H1 (cell line): ENCODE measurements around the gene ESYT1. TPM values are rescaled to one million over a fixed set of nuclear protein-coding genes. Genes with fewer than 3 reads are reported as not detected.

Experiments
- BACH1 ChIP-seq: IDR thresholded peaks from 2 replicates; pipeline ENCODE4 v1.6.1; 2012; ENCODE audit warnings: low read length, improper control_type of control experiment
- CBX8 ChIP-seq: fragments of 300-800, 300-1000 bp; sonication (generic); IDR thresholded peaks from 2 replicates; pipeline ENCODE4 v1.7.1; 2016; ENCODE audit warnings: low read depth, low read length, borderline replicate concordance
- CHD1 ChIP-seq: IDR thresholded peaks from 2 replicates; pipeline ENCODE4 v1.6.1; 2012; ENCODE audit warnings: low read depth, low read length, improper control_type of control experiment
- CHD2 ChIP-seq: IDR thresholded peaks from 2 replicates; pipeline ENCODE4 v1.6.1; 2012; ENCODE audit warnings: low read length, improper control_type of control experiment
- CTBP2 ChIP-seq: IDR thresholded peaks from 2 replicates; pipeline ENCODE4 v1.7.0; 2011; ENCODE audit warnings: borderline replicate concordance, mild to moderate bottlenecking, moderate library complexity, mixed read lengths, low read length; ENCODE audit not compliant: insufficient read depth, insufficient read length
- FOSL1 ChIP-seq: IDR thresholded peaks from 2 replicates; pipeline ENCODE4 v1.6.1; 2011; ENCODE audit warnings: mild to moderate bottlenecking, low read depth, low read length, moderate library complexity; ENCODE audit not compliant: insufficient read depth
- KDM4A ChIP-seq: IDR thresholded peaks from one replicate; pipeline ENCODE4 v1.7.1; 2012; ENCODE audit warnings: low read depth, mild to moderate bottlenecking, moderate library complexity, low read length, inconsistent platforms; ENCODE audit not compliant: severe bottlenecking
- RAD21 ChIP-seq, 2 experiments: IDR thresholded peaks in 1 of 2; conservative IDR thresholded peaks in 1 of 2; 2 replicates each; pipeline ENCODE4 v1.6.1; 2011; ENCODE audit warnings: low read depth in 2 of 2, low read length in 2 of 2, improper control_type of control experiment in 1 of 2, inconsistent platforms in 1 of 2, mild to moderate bottlenecking in 1 of 2, moderate library complexity in 1 of 2
- SIN3A ChIP-seq, 2 experiments: IDR thresholded peaks in 1 of 2; conservative IDR thresholded peaks in 1 of 2; 2 replicates each; pipeline ENCODE4 v1.6.1; 2011 to 2012; ENCODE audit warnings: low read length in 2 of 2, improper control_type of control experiment in 1 of 2, low read depth in 1 of 2, mild to moderate bottlenecking in 1 of 2
- SP2 ChIP-seq: IDR thresholded peaks from 2 replicates; pipeline ENCODE4 v1.6.1; 2012; ENCODE audit warnings: mild to moderate bottlenecking, low read length, inconsistent platforms
- TBP ChIP-seq: IDR thresholded peaks from 2 replicates; pipeline ENCODE4 v1.6.1; 2011; ENCODE audit warnings: low read depth, low read length, improper control_type of control experiment
- YY1 ChIP-seq: IDR thresholded peaks from 2 replicates; pipeline ENCODE4 v1.6.1; 2011; ENCODE audit warnings: low read depth, mild to moderate bottlenecking, low read length
- polyA plus RNA-seq, 7 experiments: library from polyadenylated mRNA; depleted of rRNA in 3 of 7; stranded (reverse) in 5 of 7; unstranded in 2 of 7; fragments of >200 nt in 5 of 7; fragments of 200-250 nt in 2 of 7; gene quantifications; 1 replicate in 5 of 7; 2 replicates in 1 of 7; 4 replicates in 1 of 7; pipeline versions ENCODE4 v1.2.1 to v1.2.3, GENCODE V29; 2011 to 2013; ENCODE audit warnings: missing spikeins in 2 of 7, mixed read lengths in 2 of 7
- total RNA-seq: library from RNA; stranded (reverse); fragmentation: NEBNext Ultra II Directional; extraction: Animal tissue kit (Norgen Biotek cat#: 25700); gene quantifications from 2 replicates; pipeline ENCODE4 v1.2.1, GENCODE V29; 2021
- TF ChIP-seq, protein P1 (sequence below), 3 experiments: IDR thresholded peaks; 1 replicate in 2 of 3; 2 replicates in 1 of 3; pipeline versions ENCODE4 v1.5.1 to v1.6.1; 2011; ENCODE audit warnings: low read length in 3 of 3, mild to moderate bottlenecking in 3 of 3, inconsistent platforms in 2 of 3, low read depth in 1 of 3, moderate library complexity in 1 of 3; ENCODE audit not compliant: insufficient read depth in 1 of 3; ENCODE audit errors: control extremely low read depth in 1 of 3

The ESYT1 gene
- total and polyA plus RNA-seq, 2 of the 8 experiments (the other 6 are each of a cell fraction or from before 2014, with no cell fraction given): 86.9 to 165 TPM

DNA sequence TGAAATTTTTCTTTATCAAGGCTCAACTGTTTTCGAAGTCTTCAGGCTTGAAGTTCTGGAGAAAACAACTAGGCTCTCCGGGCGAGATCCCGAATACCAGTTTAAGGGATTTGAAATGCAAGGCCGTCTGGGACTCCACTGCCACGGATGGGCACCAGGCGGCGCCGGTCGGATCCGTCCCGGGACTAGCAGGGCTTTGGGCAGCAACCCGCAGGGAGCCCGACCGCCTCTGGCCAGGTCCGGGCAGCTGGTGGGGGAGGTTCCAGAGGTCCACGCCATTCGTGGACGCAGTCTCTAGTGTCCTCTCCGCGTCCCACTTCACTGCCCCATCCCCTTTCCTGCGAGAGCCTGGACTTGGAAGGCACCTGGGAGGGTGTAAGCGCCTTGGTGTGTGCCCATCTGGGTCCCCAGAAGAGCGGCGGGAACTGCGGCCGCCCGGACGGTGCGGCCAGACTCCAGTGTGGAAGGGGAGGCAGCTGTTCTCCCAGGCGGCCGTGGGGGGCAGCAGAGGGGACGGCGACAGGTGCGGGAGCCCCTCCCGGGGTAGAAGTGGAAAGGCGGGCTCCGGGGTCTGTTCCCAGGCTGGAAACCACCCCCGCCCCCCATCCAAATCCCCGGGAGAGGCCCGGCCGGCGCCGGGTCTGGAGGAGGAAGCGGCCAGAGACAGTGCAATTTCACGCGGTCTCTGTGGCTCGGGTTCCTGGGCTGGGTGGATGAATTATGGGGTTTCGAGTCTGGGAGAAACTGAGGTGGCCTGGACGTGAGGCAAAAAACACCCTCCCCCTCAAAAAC is 48.9 kb upstream of the ESYT1 start (continued):
- TF ChIP-seq FOSL1 (no peak), CHD1 (no peak), TBP (no peak; the same call in none of the 2 replicates), CHD2 (no peak), KDM4A (peak; percentile 33), BACH1 (peak; percentile 60; the same call in 1 of the 2 replicates), CBX8 (no peak), CTBP2 (no peak), YY1 (no peak), SIN3A (conservative IDR thresholded peaks at IDR 0.05 in 1 of 2, IDR thresholded peaks at IDR 0.05 in 1 of 2; ENCODE audit: low read depth in 1 of 2, low read length in 2 of 2) (no peak), RAD21 (IDR thresholded peaks at IDR 0.05 in 1 of 2, conservative IDR thresholded peaks at IDR 0.05 in 1 of 2; ENCODE audit: low read depth in 2 of 2, low read length in 2 of 2) (peak; percentile 35 to 51; a peak in 3 of 4 replicates), SP2 (no peak)
- TF ChIP-seq, protein P1, sequence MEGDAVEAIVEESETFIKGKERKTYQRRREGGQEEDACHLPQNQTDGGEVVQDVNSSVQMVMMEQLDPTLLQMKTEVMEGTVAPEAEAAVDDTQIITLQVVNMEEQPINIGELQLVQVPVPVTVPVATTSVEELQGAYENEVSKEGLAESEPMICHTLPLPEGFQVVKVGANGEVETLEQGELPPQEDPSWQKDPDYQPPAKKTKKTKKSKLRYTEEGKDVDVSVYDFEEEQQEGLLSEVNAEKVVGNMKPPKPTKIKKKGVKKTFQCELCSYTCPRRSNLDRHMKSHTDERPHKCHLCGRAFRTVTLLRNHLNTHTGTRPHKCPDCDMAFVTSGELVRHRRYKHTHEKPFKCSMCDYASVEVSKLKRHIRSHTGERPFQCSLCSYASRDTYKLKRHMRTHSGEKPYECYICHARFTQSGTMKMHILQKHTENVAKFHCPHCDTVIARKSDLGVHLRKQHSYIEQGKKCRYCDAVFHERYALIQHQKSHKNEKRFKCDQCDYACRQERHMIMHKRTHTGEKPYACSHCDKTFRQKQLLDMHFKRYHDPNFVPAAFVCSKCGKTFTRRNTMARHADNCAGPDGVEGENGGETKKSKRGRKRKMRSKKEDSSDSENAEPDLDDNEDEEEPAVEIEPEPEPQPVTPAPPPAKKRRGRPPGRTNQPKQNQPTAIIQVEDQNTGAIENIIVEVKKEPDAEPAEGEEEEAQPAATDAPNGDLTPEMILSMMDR (IDR thresholded peaks at IDR 0.05; ENCODE audit: control extremely low read depth in 1 of 3, insufficient read depth in 1 of 3, low read depth in 1 of 3, low read length in 3 of 3): peak; percentile 73 to 81 (median 78)
